A673 (cell line): ENCODE results near the gene GAMT. TPM values are rescaled to one million over a fixed set of nuclear protein-coding genes. Genes with fewer than 3 reads are reported as not detected.

ENCODE experiments used
- BruUV-seq: library from RNA; stranded (reverse); fragments of 400-500 nt; replicated peaks from 2 replicates; lab custom pipeline; 2021; lab: Mats Ljungman, UMichigan
- CTCF ChIA-PET: fragments of 300-600 bp; sonication (Branson Sonifier 250); formaldehyde crosslinking; loops from one replicate; lab custom pipeline; 2022; ENCODE audit warnings: antibody characterized with exemption; lab: Charles Lee
- POLR2A ChIA-PET: fragments of 300-600 bp; sonication (Branson Sonifier 250); formaldehyde crosslinking; loops from one replicate; lab custom pipeline; 2022; ENCODE audit warnings: antibody characterized with exemption; ENCODE audit not compliant: low non-redundant PET; lab: Charles Lee
- DNase-seq: peaks from one replicate; pipeline ENCODE4 v3.0.0-alpha.2; 2015; ENCODE audit warnings: low spot score
- H3K27ac ChIP-seq: fragments of 200-600 bp; sonication (generic); 2 replicates; pipeline ENCODE4 v1.5.1; 2016; ENCODE audit warnings: mixed run types, low read depth, mild to moderate bottlenecking, mixed read lengths, antibody characterized with exemption, low read length; ENCODE audit not compliant: poor library complexity, severe bottlenecking
- H3K27me3 ChIP-seq: fragments of 200-600 bp; sonication (generic); replicated peaks from 2 replicates; pipeline ENCODE4 v1.6.1; 2017; ENCODE audit warnings: mixed run types, low read depth, mild to moderate bottlenecking, mixed read lengths, antibody characterized with exemption, low read length; ENCODE audit not compliant: insufficient read depth, poor library complexity
- H3K36me3 ChIP-seq: fragments of 200-600 bp; sonication (generic); 2 replicates; pipeline ENCODE4 v1.6.1; 2016; ENCODE audit warnings: mixed run types, mild to moderate bottlenecking, mixed read lengths, antibody characterized with exemption, low read length; ENCODE audit not compliant: insufficient read depth, poor library complexity, severe bottlenecking
- H3K4me1 ChIP-seq: fragments of 200-600 bp; sonication (generic); 2 replicates; pipeline ENCODE4 v1.6.1; 2017; ENCODE audit warnings: mixed run types, mild to moderate bottlenecking, mixed read lengths, antibody characterized with exemption, low read length; ENCODE audit not compliant: insufficient read depth, poor library complexity, severe bottlenecking
- H3K4me3 ChIP-seq: fragments of 200-600 bp; sonication (generic); 2 replicates; pipeline ENCODE4 v1.5.1; 2016; ENCODE audit warnings: low read depth, mixed run types, mild to moderate bottlenecking, mixed read lengths, low read length; ENCODE audit not compliant: poor library complexity, severe bottlenecking
- H3K9me3 ChIP-seq: fragments of 200-600 bp; sonication (generic); 2 replicates; pipeline ENCODE4 v1.6.1; 2016; ENCODE audit warnings: mixed run types, low read depth, mild to moderate bottlenecking, mixed read lengths, antibody characterized with exemption, low read length; ENCODE audit not compliant: poor library complexity, severe bottlenecking
- EZH2 ChIP-seq: fragments of 200-600 bp; sonication (generic); IDR thresholded peaks from 2 replicates; pipeline ENCODE4 v1.6.1; 2017; ENCODE audit warnings: borderline replicate concordance, low read depth, mild to moderate bottlenecking, mixed read lengths, antibody characterized with exemption, low read length; ENCODE audit not compliant: poor library complexity, severe bottlenecking
- intact Hi-C: fragments of 100-400 bp; cut with micrococcal nuclease; formaldehyde crosslinking; loops from one replicate; pipeline ENCODE4 v1.10.0; 2022; ENCODE audit not compliant: unreplicated experiment
- total RNA-seq: library from RNA; stranded (reverse); gene quantifications from 2 replicates; pipeline ENCODE4 v1.2.3, GENCODE V29; 2021
- TF ChIP-seq, protein P1 (sequence below): fragments of 300-800, 200-600 bp; sonication (generic); conservative IDR thresholded peaks from 2 replicates; pipeline ENCODE4 v1.5.1; 2017; ENCODE audit warnings: low read depth, mild to moderate bottlenecking, antibody characterized with exemption, low read length, moderate library complexity, mixed read lengths

Gene GAMT
- total RNA-seq, 1 experiment from 2014 or later: 18.8 TPM

- no TSS peak for BruUV-seq
- ChIA-PET POLR2A (no interaction called here), CTCF (no interaction called here)
- no peak for DNase-seq
- Histone ChIP-seq H3K36me3 (peaks cover 63% of the 10 kb centered on the region), H3K27me3 (no peaks in the 10 kb centered on the region), H3K4me1 (peaks cover 24% of the 10 kb centered on the region), H3K9me3 (no peaks in the 10 kb centered on the region), H3K27ac (peak overlapping the region; percentile 89), H3K4me3 (no peak overlapping the region)
- intact Hi-C loops: no loop called here
- no peak for TF ChIP-seq EZH2
- TF ChIP-seq, protein P1, sequence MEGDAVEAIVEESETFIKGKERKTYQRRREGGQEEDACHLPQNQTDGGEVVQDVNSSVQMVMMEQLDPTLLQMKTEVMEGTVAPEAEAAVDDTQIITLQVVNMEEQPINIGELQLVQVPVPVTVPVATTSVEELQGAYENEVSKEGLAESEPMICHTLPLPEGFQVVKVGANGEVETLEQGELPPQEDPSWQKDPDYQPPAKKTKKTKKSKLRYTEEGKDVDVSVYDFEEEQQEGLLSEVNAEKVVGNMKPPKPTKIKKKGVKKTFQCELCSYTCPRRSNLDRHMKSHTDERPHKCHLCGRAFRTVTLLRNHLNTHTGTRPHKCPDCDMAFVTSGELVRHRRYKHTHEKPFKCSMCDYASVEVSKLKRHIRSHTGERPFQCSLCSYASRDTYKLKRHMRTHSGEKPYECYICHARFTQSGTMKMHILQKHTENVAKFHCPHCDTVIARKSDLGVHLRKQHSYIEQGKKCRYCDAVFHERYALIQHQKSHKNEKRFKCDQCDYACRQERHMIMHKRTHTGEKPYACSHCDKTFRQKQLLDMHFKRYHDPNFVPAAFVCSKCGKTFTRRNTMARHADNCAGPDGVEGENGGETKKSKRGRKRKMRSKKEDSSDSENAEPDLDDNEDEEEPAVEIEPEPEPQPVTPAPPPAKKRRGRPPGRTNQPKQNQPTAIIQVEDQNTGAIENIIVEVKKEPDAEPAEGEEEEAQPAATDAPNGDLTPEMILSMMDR: no peak
Observed at GRCh38 chr19:1417145-1417544, 15.8 kb upstream of the GAMT start.

- DNase-seq: no peak
- intact Hi-C loops: no loop called here
- BruUV-seq: no TSS peak
- peaks cover 24% of the 10 kb centered on the region for H3K4me1 ChIP-seq
- ChIA-PET POLR2A (no interaction called here), CTCF (interaction anchor here (0.6 kb wide), 2 partner anchors 38 to 202 kb away, joined by 3 read pairs; no protein-coding TSS in a partner anchor)
- peak overlapping the region; percentile 89 for H3K27ac ChIP-seq
- no peaks in the 10 kb centered on the region for H3K27me3 ChIP-seq
- H3K36me3 ChIP-seq: peaks cover 56% of the 10 kb centered on the region
- H3K4me3 ChIP-seq: peak overlapping the region; percentile 20
- no peaks in the 10 kb centered on the region for H3K9me3 ChIP-seq
- TF ChIP-seq, protein P1: no peak
- TF ChIP-seq EZH2: no peak
Observed at GRCh38 chr19:1416014-1416841, 14.9 kb upstream of the GAMT start.

DNA sequence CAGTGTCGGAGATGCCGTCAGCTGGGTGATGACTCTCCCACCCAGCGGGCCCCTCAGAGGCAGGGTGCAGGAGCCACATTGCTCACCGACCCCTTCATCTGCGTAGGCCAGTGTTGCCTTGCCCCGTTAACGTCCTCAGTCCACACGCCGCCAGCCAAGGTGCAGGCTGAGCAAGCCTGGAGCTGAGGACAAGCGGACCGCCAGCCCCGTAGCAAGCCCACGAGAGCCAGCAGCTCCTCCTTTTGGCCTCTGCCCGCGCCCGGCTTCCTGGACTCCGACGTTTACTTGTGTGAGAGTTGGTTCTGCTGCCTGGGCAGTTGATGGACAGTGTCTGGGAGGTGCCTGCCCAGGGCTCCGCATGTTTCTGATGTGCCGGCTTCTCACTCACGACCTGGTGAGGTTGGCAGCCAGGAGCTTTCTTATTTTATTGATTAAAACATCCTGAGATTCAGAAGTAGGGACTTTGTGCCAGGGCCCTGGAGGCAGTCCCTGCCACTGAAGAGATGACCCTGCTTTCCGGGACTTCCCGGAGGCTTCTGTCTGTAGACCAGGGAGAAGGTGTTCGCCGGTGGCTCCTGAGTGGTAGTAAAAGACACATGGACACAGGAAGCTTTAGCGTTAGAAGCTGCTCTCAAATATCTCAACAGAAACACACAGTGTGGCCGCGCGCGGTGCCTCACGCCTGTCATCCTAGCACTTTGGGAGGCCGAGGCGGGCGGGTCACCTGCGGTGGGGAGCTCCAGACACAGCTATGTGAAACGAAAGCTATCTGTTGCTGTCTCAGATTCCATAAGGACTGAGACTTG is 11.9 kb upstream of the GAMT start:
- POLR2A ChIA-PET: interaction anchor here (0.6 to 0.8 kb wide), 3 partner anchors 10 to 438 kb away, joined by 3 to 5 read pairs (median 3); no protein-coding TSS in a partner anchor
- H3K27ac ChIP-seq: peak overlapping the region; percentile 10

More for the DNA sequence above, 11.9 kb upstream of the GAMT start:
- Histone ChIP-seq H3K4me1 (peaks cover 38% of the 10 kb centered on the region), H3K9me3 (no peaks in the 10 kb centered on the region), H3K36me3 (peaks cover 42% of the 10 kb centered on the region), H3K27me3 (no peaks in the 10 kb centered on the region), H3K4me3 (no peak overlapping the region)
- no peak for DNase-seq
- intact Hi-C loops: no loop called here
- CTCF ChIA-PET: no interaction called here
- TF ChIP-seq, protein P1: no peak
- no peak for TF ChIP-seq EZH2
- no TSS peak for BruUV-seq
